Lower lobe of right lung (tissue), 2 donors: ENCODE results near the gene ARHGEF3. TPM values are rescaled to one million over a fixed set of nuclear protein-coding genes. Genes with fewer than 3 reads are reported as not detected.

Experiments used
- ATAC-seq, 2 donors: fragments of 200-7000 bp; cut with Tn5 transposase; one replicate each; pipeline ENCODE4 v1.9.1; 2020 to 2022; ENCODE audit warnings: mild to moderate bottlenecking in 2 of 2, moderate library complexity in 2 of 2
- DNase-seq: peaks from one replicate; pipeline ENCODE4 v3.0.0-alpha.2; 2020
- H3K27ac ChIP-seq: fragments of 200-600 bp; one replicate; pipeline ENCODE4 v1.8.0; 2022
- H3K27me3 ChIP-seq: fragments of 200-600 bp; one replicate; pipeline ENCODE4 v1.8.0; 2022; ENCODE audit warnings: low read depth
- H3K36me3 ChIP-seq: fragments of 200-600 bp; one replicate; pipeline ENCODE4 v1.8.0; 2022; ENCODE audit warnings: mild to moderate bottlenecking
- H3K4me1 ChIP-seq: fragments of 200-600 bp; one replicate; pipeline ENCODE4 v1.8.0; 2022
- H3K4me3 ChIP-seq: fragments of 200-600 bp; one replicate; pipeline ENCODE4 v1.8.0; 2022; ENCODE audit warnings: mild to moderate bottlenecking
- H3K9me3 ChIP-seq: fragments of 200-600 bp; one replicate; pipeline ENCODE4 v1.8.0; 2022
- CTCF ChIP-seq: fragments of 200-600 bp; IDR thresholded peaks from one replicate; pipeline ENCODE4 v1.8.0; 2022; ENCODE audit warnings: antibody characterized with exemption, mild to moderate bottlenecking
- intact Hi-C: fragments of 100-400 bp; cut with DNase I; formaldehyde crosslinking; loops from one replicate; pipeline ENCODE4 v1.11.0; 2022
- total RNA-seq: library from RNA; stranded (reverse); fragmentation: NEBNext Ultra II Directional; extraction: Animal tissue kit (Norgen Biotek cat#: 25700); gene quantifications from one replicate; pipeline ENCODE4 v1.2.1, GENCODE V29; 2021
- donor health status: DM: no; HTN: yes; CAD: no; lungs with severe emphysema.

ARHGEF3 gene
- total RNA-seq, 1 donor from 2014 or later = 48.0 TPM

- no peaks in the 10 kb centered on the region for H3K9me3 ChIP-seq
- peaks cover 5% of the 10 kb centered on the region for H3K36me3 ChIP-seq
- intact Hi-C loops = no loop called here
- no peaks in the 10 kb centered on the region for H3K27me3 ChIP-seq
- H3K27ac ChIP-seq = peak overlapping the region; percentile 5
- H3K4me3 ChIP-seq = no peak overlapping the region
- no peak for TF ChIP-seq CTCF
- ATAC-seq = no peak
- DNase-seq = no peak
- H3K4me1 ChIP-seq = peaks cover 46% of the 10 kb centered on the region
These were observed 36.7 kb downstream of the ARHGEF3 start for GRCh38 chr3:56764904-56765547.

DNA sequence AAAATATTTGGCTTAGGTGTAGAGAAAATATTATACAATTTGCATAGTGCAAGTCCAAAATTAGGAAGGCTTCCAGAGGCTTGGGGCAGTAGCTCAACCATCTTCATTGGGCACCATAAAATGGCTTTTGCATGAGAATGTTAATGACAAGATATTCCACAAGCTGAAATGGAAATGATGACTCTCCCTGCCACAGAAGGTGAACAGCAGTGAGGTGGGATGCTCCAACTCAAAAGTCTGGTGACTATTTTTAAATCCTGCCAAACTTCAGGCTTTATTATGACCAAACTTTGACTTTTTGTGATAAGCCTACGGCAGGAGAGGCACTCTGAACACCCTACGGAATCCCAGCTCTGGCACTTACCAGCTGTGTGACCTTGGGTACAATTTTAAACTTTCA lies 37.6 kb downstream of the ARHGEF3 start:
- no peak for DNase-seq
- H3K4me3 ChIP-seq = no peak overlapping the region
- TF ChIP-seq CTCF = no peak
- H3K27ac ChIP-seq = no peak overlapping the region
- H3K27me3 ChIP-seq = no peaks in the 10 kb centered on the region
- peaks cover 3% of the 10 kb centered on the region for H3K36me3 ChIP-seq
- ATAC-seq = no peak
- no peaks in the 10 kb centered on the region for H3K9me3 ChIP-seq
- intact Hi-C loops = no loop called here
- H3K4me1 ChIP-seq = peaks cover 55% of the 10 kb centered on the region

DNA sequence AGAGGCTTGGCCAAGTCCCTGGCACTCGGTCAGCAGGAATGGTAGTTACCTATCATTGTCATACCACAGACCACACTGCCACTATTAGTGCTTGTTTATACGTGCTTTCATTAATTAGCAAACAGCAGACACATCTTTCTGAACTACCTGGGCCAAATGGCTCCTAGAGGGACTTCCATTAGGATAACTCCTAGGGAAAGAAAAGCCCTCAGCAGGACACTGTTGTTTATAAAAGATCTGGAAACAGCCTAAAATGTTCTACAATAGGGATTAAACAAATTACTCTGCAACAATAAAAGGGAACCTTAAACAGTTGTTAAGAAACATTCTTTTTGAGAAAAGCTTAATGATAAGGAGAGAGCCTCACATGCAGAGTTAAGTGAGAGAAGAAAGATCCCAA lies 38.5 kb downstream of the ARHGEF3 start:
- H3K27me3 ChIP-seq = no peaks in the 10 kb centered on the region
- H3K4me1 ChIP-seq = peaks cover 56% of the 10 kb centered on the region
- H3K36me3 ChIP-seq = no peaks in the 10 kb centered on the region
- no peaks in the 10 kb centered on the region for H3K9me3 ChIP-seq
- intact Hi-C loops = no loop called here
- no peak overlapping the region for H3K27ac ChIP-seq
- ATAC-seq = no peak
- TF ChIP-seq CTCF = no peak
- no peak for DNase-seq
- H3K4me3 ChIP-seq = no peak overlapping the region

DNA sequence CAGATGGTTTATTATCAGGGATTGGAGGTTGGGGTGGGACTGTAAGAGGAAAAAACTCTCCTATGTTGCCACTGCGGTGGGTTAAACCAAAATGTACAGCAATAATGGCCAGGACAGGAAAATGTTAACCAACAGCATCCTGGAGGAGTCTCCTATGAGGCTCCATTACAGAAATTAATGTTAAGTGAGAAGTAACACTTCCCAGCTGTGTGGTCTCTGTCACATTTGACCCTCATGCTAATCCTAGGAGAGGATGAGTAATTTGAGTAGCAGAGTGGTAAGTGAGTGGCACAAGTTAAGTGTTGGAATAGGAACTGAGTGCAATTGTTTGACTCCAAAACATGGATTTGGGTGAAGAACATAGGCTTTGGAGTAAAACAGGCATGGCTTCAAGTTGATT lies 39.0 kb downstream of the ARHGEF3 start:
- TF ChIP-seq CTCF = no peak
- ATAC-seq (no peak), DNase-seq (no peak)
- Histone ChIP-seq H3K9me3 (no peaks in the 10 kb centered on the region), H3K36me3 (no peaks in the 10 kb centered on the region), H3K4me3 (no peak overlapping the region), H3K27me3 (no peaks in the 10 kb centered on the region), H3K4me1 (peaks cover 59% of the 10 kb centered on the region), H3K27ac (no peak overlapping the region)
- intact Hi-C loops = no loop called here

DNA sequence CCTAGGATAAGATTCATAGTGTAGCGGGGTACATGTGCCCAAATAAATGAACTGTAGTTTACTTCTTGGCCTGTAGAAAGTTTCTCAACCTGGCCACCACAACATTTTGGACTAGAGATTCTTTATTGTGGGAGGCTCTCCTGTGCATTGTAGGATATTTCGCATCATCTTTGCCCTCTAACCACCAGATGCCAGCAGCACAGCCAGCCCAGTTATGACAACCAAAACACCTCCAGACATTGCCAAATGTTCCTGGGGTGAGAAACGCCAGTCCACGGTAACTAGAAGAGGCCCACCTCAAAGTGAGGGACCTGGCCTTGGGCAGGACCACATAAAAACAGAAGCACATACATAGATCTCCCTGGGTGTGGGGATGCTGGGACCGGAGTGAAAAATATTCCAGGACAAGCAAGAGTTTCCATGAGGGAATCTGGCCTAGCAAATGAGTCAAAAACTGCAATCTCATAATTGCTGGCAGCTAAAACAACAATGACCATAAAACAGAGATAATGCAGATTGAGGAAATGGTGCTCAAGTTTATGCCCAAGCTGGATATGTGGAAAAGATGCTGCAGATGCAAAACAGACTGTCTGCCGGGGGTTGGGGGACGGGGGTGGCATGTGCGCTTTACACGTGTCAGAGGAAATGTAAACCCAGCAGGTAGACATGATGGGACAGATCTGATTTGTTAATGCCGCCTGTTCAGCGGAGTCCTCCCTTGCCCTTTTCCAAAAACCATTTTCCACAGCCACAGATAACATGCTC lies 39.7 kb downstream of the ARHGEF3 start:
- H3K36me3 ChIP-seq = no peaks in the 10 kb centered on the region
- intact Hi-C loops = no loop called here
- no peak for DNase-seq
- no peaks in the 10 kb centered on the region for H3K27me3 ChIP-seq
- H3K27ac ChIP-seq = no peak overlapping the region
- H3K4me1 ChIP-seq = peaks cover 65% of the 10 kb centered on the region
- ATAC-seq = no peak
- TF ChIP-seq CTCF = no peak
- H3K9me3 ChIP-seq = no peaks in the 10 kb centered on the region
- H3K4me3 ChIP-seq = no peak overlapping the region
